WTC11 (cell line): Measurements from ENCODE around the gene NXPH4. TPM values are rescaled to one million over a fixed set of nuclear protein-coding genes. Genes with fewer than 3 reads are reported as not detected.
A peak's percentile ranks its signal among the peaks of the same experiment; 100 is the strongest.

Experiments
- ATAC-seq: fragments of 200-7000 bp; cut with Tn5 transposase; 2 replicates; pipeline ENCODE4 v1.10.0; 2021; ENCODE audit warnings: mild to moderate bottlenecking, moderate library complexity
- CTCF ChIA-PET: fragments of 300-600 bp; sonication (Branson Sonifier 250); formaldehyde crosslinking; loops from one replicate; lab custom pipeline; 2021; ENCODE audit warnings: antibody characterized with exemption; lab: Charles Lee
- POLR2A ChIA-PET: fragments of 350-600 bp; sonication (Branson Sonifier 250); formaldehyde crosslinking; loops from one replicate; lab custom pipeline; 2021; ENCODE audit warnings: antibody characterized with exemption; lab: Charles Lee
- DNase-seq: peaks from one replicate; pipeline ENCODE4 v3.0.0; 2021; ENCODE audit warnings: low spot score
- H3K27ac Mint-ChIP-seq: 2 replicates; pipeline ENCODE4 v1.8.0; 2021; ENCODE audit warnings: mixed read lengths
- H3K27me3 Mint-ChIP-seq: 2 replicates; pipeline ENCODE4 v1.8.0; 2021; ENCODE audit warnings: low read depth, mild to moderate bottlenecking, moderate library complexity, mixed read lengths
- H3K36me3 Mint-ChIP-seq: 2 replicates; pipeline ENCODE4 v1.8.0; 2021; ENCODE audit warnings: mixed read lengths
- H3K4me1 Mint-ChIP-seq: 2 replicates; pipeline ENCODE4 v1.8.0; 2022; ENCODE audit warnings: mixed read lengths
- H3K4me3 Mint-ChIP-seq: 2 replicates; pipeline ENCODE4 v1.8.0; 2021; ENCODE audit warnings: mild to moderate bottlenecking, moderate library complexity, mixed read lengths
- H3K9me3 Mint-ChIP-seq: 2 replicates; pipeline ENCODE4 v1.8.0; 2021; ENCODE audit warnings: mixed read lengths
- AFF4 ChIP-seq: sonication (generic); formaldehyde crosslinking; IDR thresholded peaks from 2 replicates; pipeline ENCODE4 v1.8.1; 2023; ENCODE audit warnings: mild to moderate bottlenecking, missing genetic modification reagents, borderline replicate concordance
- ARID4B ChIP-seq: sonication (generic); formaldehyde crosslinking; IDR thresholded peaks from 2 replicates; pipeline ENCODE4 v1.8.0; 2023; ENCODE audit warnings: missing genetic modification reagents, mild to moderate bottlenecking, borderline replicate concordance
- ATF2 ChIP-seq: sonication (generic); formaldehyde crosslinking; IDR thresholded peaks from 2 replicates; pipeline ENCODE4 v1.8.1; 2022; ENCODE audit warnings: low read depth, missing genetic modification reagents, borderline replicate concordance
- CREM ChIP-seq: sonication (generic); formaldehyde crosslinking; IDR thresholded peaks from 2 replicates; pipeline ENCODE4 v1.8.1; 2022; ENCODE audit warnings: mild to moderate bottlenecking, missing genetic modification reagents, moderate library complexity
- E2F4 ChIP-seq: sonication (generic); formaldehyde crosslinking; IDR thresholded peaks from 2 replicates; pipeline ENCODE4 v1.8.1; 2022; ENCODE audit warnings: low read depth, mild to moderate bottlenecking, moderate library complexity, missing genetic modification reagents, borderline replicate concordance
- HMGXB4 ChIP-seq: sonication (generic); formaldehyde crosslinking; IDR thresholded peaks from 2 replicates; pipeline ENCODE4 v1.8.1; 2023; ENCODE audit warnings: mild to moderate bottlenecking, moderate library complexity, missing genetic modification reagents
- IRF2 ChIP-seq: sonication (generic); formaldehyde crosslinking; IDR thresholded peaks from 2 replicates; pipeline ENCODE4 v1.8.0; 2022; ENCODE audit warnings: low read depth, missing genetic modification reagents, borderline replicate concordance
- JAZF1 ChIP-seq: fragments of 250-450 bp; sonication (Bioruptor Pico); IDR thresholded peaks from 2 replicates; pipeline ENCODE4 v1.9.0; 2021; ENCODE audit warnings: moderate library complexity, mild to moderate bottlenecking, inconsistent platforms
- NFE2L1 ChIP-seq: sonication (generic); formaldehyde crosslinking; IDR thresholded peaks from 2 replicates; pipeline ENCODE4 v1.8.1; 2023; ENCODE audit warnings: missing genetic modification reagents
- OVOL2 ChIP-seq: fragments of 250-450 bp; sonication (Bioruptor Pico); IDR thresholded peaks from 2 replicates; pipeline ENCODE4 v1.9.0; 2021; ENCODE audit warnings: mild to moderate bottlenecking, borderline replicate concordance
- PREB ChIP-seq: sonication (generic); formaldehyde crosslinking; IDR thresholded peaks from 2 replicates; pipeline ENCODE4 v1.8.1; 2022; ENCODE audit warnings: mild to moderate bottlenecking, missing genetic modification reagents, moderate library complexity, borderline replicate concordance
- PRRX2 ChIP-seq: fragments of 250-450 bp; sonication (Bioruptor Pico); IDR thresholded peaks from 2 replicates; pipeline ENCODE4 v1.8.0; 2021; ENCODE audit warnings: mild to moderate bottlenecking
- RORB ChIP-seq: fragments of 250-450 bp; sonication (Bioruptor Pico); IDR thresholded peaks from 2 replicates; pipeline ENCODE4 v1.9.0; 2021; ENCODE audit warnings: mild to moderate bottlenecking
- SP1 ChIP-seq: sonication (generic); formaldehyde crosslinking; conservative IDR thresholded peaks from 2 replicates; pipeline ENCODE4 v1.8.1; 2022; ENCODE audit warnings: missing genetic modification reagents
- TP53 ChIP-seq: sonication (generic); formaldehyde crosslinking; IDR thresholded peaks from 2 replicates; pipeline ENCODE4 v1.8.1; 2023; ENCODE audit warnings: mild to moderate bottlenecking, missing genetic modification reagents
- ZMAT4 ChIP-seq: fragments of 250-450 bp; sonication (Bioruptor Pico); IDR thresholded peaks from 2 replicates; pipeline ENCODE4 v1.9.0; 2021; ENCODE audit warnings: mild to moderate bottlenecking
- ZNF263 ChIP-seq: sonication (generic); formaldehyde crosslinking; IDR thresholded peaks from 2 replicates; pipeline ENCODE4 v1.8.1; 2022; ENCODE audit warnings: low read depth, mild to moderate bottlenecking, moderate library complexity, missing genetic modification reagents
- ZNF416 ChIP-seq: fragments of 250-450 bp; sonication (Bioruptor Pico); IDR thresholded peaks from 2 replicates; pipeline ENCODE4 v1.9.0; 2021; ENCODE audit warnings: mild to moderate bottlenecking, inconsistent platforms
- ZNF512 ChIP-seq: sonication (generic); formaldehyde crosslinking; IDR thresholded peaks from 2 replicates; pipeline ENCODE4 v1.8.1; 2022; ENCODE audit warnings: missing genetic modification reagents, borderline replicate concordance
- total RNA-seq: library from RNA; stranded (reverse); gene quantifications from 3 replicates; pipeline ENCODE4 v1.2.3, GENCODE V29; 2021

Gene NXPH4
- total RNA-seq, 1 experiment from 2014 or later, result 4.9 TPM

- H3K27ac Mint-ChIP-seq, result no peak overlapping the region
- ChIA-PET POLR2A (interaction anchor here (0.7 to 9.7 kb wide), 5 partner anchors 8 to 215 kb away, joined by 3 to 97 read pairs (median 18); partner anchors contain the start of genes INHBE and SHMT2), CTCF (interaction anchor here (0.5 to 18.5 kb wide), 16 partner anchors 11 to 219 kb away, joined by 3 to 660 read pairs (median 4); partner anchors contain the start of genes GLI1, INHBE, LRP1 and NXPH4)
- H3K4me3 Mint-ChIP-seq, result peak overlapping the region; percentile 84
- no peak for ATAC-seq
- peaks cover 68% of the 10 kb centered on the region for H3K4me1 Mint-ChIP-seq
- peak; percentile 52 for DNase-seq
- H3K36me3 Mint-ChIP-seq, result no peaks in the 10 kb centered on the region
- peaks cover 91% of the 10 kb centered on the region for H3K27me3 Mint-ChIP-seq
- H3K9me3 Mint-ChIP-seq, result no peaks in the 10 kb centered on the region
- TF ChIP-seq E2F4 (CRISPR knock-in tag) (no peak), ARID4B (CRISPR knock-in tag) (no peak; the same call in 1 of the 2 replicates), AFF4 (CRISPR knock-in tag) (no peak), IRF2 (CRISPR knock-in tag) (no peak), ZMAT4 (CRISPR knock-in tag) (no peak), ATF2 (CRISPR knock-in tag) (no peak), RORB (CRISPR knock-in tag) (no peak), SP1 (CRISPR knock-in tag) (no peak), PREB (no peak), ZNF512 (CRISPR knock-in tag) (no peak), HMGXB4 (CRISPR knock-in tag) (no peak), OVOL2 (CRISPR knock-in tag) (no peak), CREM (no peak), ZNF416 (CRISPR knock-in tag) (0 out of 2 replicates have a peak, but pooled peaks have one; percentile 35), ZNF263 (CRISPR knock-in tag) (no peak), TP53 (CRISPR knock-in tag) (0 out of 2 replicates have a peak, but pooled peaks have one; percentile 51), PRRX2 (CRISPR knock-in tag) (no peak), NFE2L1 (no peak), JAZF1 (CRISPR knock-in tag) (no peak)
Observed at GRCh38 chr12:57240066-57240921, 23.7 kb downstream of the NXPH4 start.
